Left kidney (tissue), 2 donors: ENCODE measurements around the gene NPIPB9. TPM values are rescaled to one million over a fixed set of nuclear protein-coding genes. Genes with fewer than 3 reads are reported as not detected.

Experiments
- DNase-seq: peaks from one replicate; pipeline ENCODE4 v3.0.0-alpha.2; 2013
- polyA plus RNA-seq: library from polyadenylated mRNA; unstranded; fragments of 120-200 nt; gene quantifications from one replicate; pipeline ENCODE4 v1.2.1, GENCODE V29; 2013; ENCODE audit not compliant: insufficient read length

The NPIPB9 gene
- polyA plus RNA-seq, 1 donor: 4.5 TPM

GRCh38 chr16:28821874-28822519 lies 70.4 kb downstream of the NPIPB9 start:
- DNase-seq: no peak

Other genes with a start within 250 kb of the NPIPB9 start
- gene IL27, start 245.0 kb upstream of the NPIPB9 start, polyA plus RNA-seq: not detected
- gene NUPR1, start 212.8 kb upstream of the NPIPB9 start, polyA plus RNA-seq: 5.8 TPM
- gene SGF29, start 197.9 kb upstream of the NPIPB9 start, polyA plus RNA-seq: 21.4 TPM
- gene SULT1A2, start 154.7 kb upstream of the NPIPB9 start, polyA plus RNA-seq: 2.2 TPM
- gene SULT1A1, start 141.7 kb upstream of the NPIPB9 start, polyA plus RNA-seq: 30.8 TPM
- gene NPIPB8, start 113.7 kb upstream of the NPIPB9 start, polyA plus RNA-seq: 2.0 TPM
- gene EIF3C, start 40.3 kb upstream of the NPIPB9 start, polyA plus RNA-seq: 678 TPM
- 108 TPM for gene ATXN2L, start 71.2 kb downstream of the NPIPB9 start, polyA plus RNA-seq
- 195 TPM for gene TUFM, start 94.6 kb downstream of the NPIPB9 start, polyA plus RNA-seq
- 65.1 TPM for gene SH2B1, start 112.1 kb downstream of the NPIPB9 start, polyA plus RNA-seq
- gene ATP2A1, start 126.7 kb downstream of the NPIPB9 start, polyA plus RNA-seq: 7.0 TPM
- 23.3 TPM for gene RABEP2, start 173.5 kb downstream of the NPIPB9 start, polyA plus RNA-seq
- 4.0 TPM for gene CD19, start 180.2 kb downstream of the NPIPB9 start, polyA plus RNA-seq
- gene NFATC2IP, start 199.2 kb downstream of the NPIPB9 start, polyA plus RNA-seq: 91.1 TPM
- gene SPNS1, start 223.0 kb downstream of the NPIPB9 start, polyA plus RNA-seq: 40.1 TPM
- 8.1 TPM for gene LAT, start 233.3 kb downstream of the NPIPB9 start, polyA plus RNA-seq